Measurements from ENCODE around the gene TMEM86A. TPM values are rescaled to one million over a fixed set of nuclear protein-coding genes. Genes with fewer than 3 reads are reported as not detected.

TMEM86A gene
- total RNA-seq, 2 experiments from 2014 or later, result 8.0 to 8.5 TPM

GRCh38 chr11:18692941-18693760 is 5.4 kb upstream of the TMEM86A start:
- ATAC-seq (ENCODE audit: poor library complexity) (no peak), DNase-seq (no peak)
- Mint-ChIP-seq H3K9me3 (no peaks in the 10 kb centered on the region), H3K27ac (no peak overlapping the region), H3K4me3 (no peak overlapping the region), H3K36me3 (ENCODE audit: low read depth) (no peaks in the 10 kb centered on the region), H3K4me1 (ENCODE audit: low read depth) (peaks cover 3% of the 10 kb centered on the region), H3K27me3 (no peaks in the 10 kb centered on the region)
- Histone ChIP-seq H3K27me3 (ENCODE audit: control insufficient read depth in 1 of 2, insufficient read depth in 2 of 2, low read length in 2 of 2) (no peaks in the 10 kb centered on the region), H3K27ac (ENCODE audit: low read depth in 1 of 2, low read length in 2 of 2) (no peak overlapping the region), H3K4me1 (ENCODE audit: insufficient read depth, low read length) (peaks cover 6% of the 10 kb centered on the region), H3K36me3 (ENCODE audit: insufficient read depth, low read length) (no peaks in the 10 kb centered on the region), H3K4me3 (ENCODE audit: low read length) (no peak overlapping the region), H3K9me3 (ENCODE audit: control insufficient read depth in 1 of 2, insufficient read depth in 1 of 2, low read length in 2 of 2) (no peaks in the 10 kb centered on the region)
- POLR2A ChIA-PET, result no interaction called here
- CTCF ChIA-PET, result interaction anchor here (1.1 kb wide), 1 partner anchor 34 kb away, joined by 3 read pairs; no protein-coding TSS in a partner anchor
- no peak for TF ChIP-seq CTCF (IDR thresholded peaks at IDR 0.05)
- intact Hi-C loops (cut with DNase I, micrococcal nuclease), result no loop called here

GRCh38 chr11:18696638-18697225 is 1.8 kb upstream of the TMEM86A start:
- Mint-ChIP-seq H3K36me3 (ENCODE audit: low read depth) (peaks cover 6% of the 10 kb centered on the region), H3K27me3 (no peaks in the 10 kb centered on the region), H3K4me1 (ENCODE audit: low read depth) (peaks cover 14% of the 10 kb centered on the region), H3K9me3 (no peaks in the 10 kb centered on the region), H3K4me3 (peak overlapping the region; percentile 58), H3K27ac (peak overlapping the region; percentile 36)
- DNase-seq (no peak), ATAC-seq (ENCODE audit: poor library complexity) (no peak)
- H3K27me3 ChIP-seq (ENCODE audit: control insufficient read depth in 1 of 2, insufficient read depth in 2 of 2, low read length in 2 of 2), result no peaks in the 10 kb centered on the region
- ChIA-PET POLR2A (no interaction called here), CTCF (interaction anchor here (1.6 to 2.3 kb wide), 2 partner anchors 25 to 31 kb away, joined by 6 read pairs; no protein-coding TSS in a partner anchor)
- H3K4me3 ChIP-seq (ENCODE audit: low read length), result no peak overlapping the region
- no peaks in the 10 kb centered on the region for H3K36me3 ChIP-seq (ENCODE audit: insufficient read depth, low read length)
- peaks cover 26% of the 10 kb centered on the region for H3K4me1 ChIP-seq (ENCODE audit: insufficient read depth, low read length)
- intact Hi-C loops (cut with DNase I, micrococcal nuclease), result loop anchor here in 1 of 2 experiments (5.0 kb wide), 2 partner anchors 374 to 421 kb away; partner anchors contain the start of genes GTF2H1, HPS5 and ZDHHC13
- no peaks in the 10 kb centered on the region for H3K9me3 ChIP-seq (ENCODE audit: control insufficient read depth in 1 of 2, insufficient read depth in 1 of 2, low read length in 2 of 2)
- no peak overlapping the region for H3K27ac ChIP-seq (ENCODE audit: low read depth in 1 of 2, low read length in 2 of 2)
- TF ChIP-seq CTCF (IDR thresholded peaks at IDR 0.05), result no peak

- CTCF ChIA-PET, result interaction anchor here (0.6 to 1.6 kb wide), 4 partner anchors 24 to 160 kb away, joined by 3 to 6 read pairs (median 4); no protein-coding TSS in a partner anchor
- H3K27ac ChIP-seq (ENCODE audit: low read depth in 1 of 2, low read length in 2 of 2), result no peak overlapping the region
- H3K4me1 ChIP-seq (ENCODE audit: insufficient read depth, low read length), result peaks cover 26% of the 10 kb centered on the region
- no peaks in the 10 kb centered on the region for H3K27me3 ChIP-seq (ENCODE audit: control insufficient read depth in 1 of 2, insufficient read depth in 2 of 2, low read length in 2 of 2)
- Mint-ChIP-seq H3K9me3 (no peaks in the 10 kb centered on the region), H3K4me3 (peak overlapping the region; percentile 89), H3K27ac (peak overlapping the region; percentile 67), H3K27me3 (no peaks in the 10 kb centered on the region), H3K36me3 (ENCODE audit: low read depth) (peaks cover 6% of the 10 kb centered on the region), H3K4me1 (ENCODE audit: low read depth) (peaks cover 14% of the 10 kb centered on the region)
- no peaks in the 10 kb centered on the region for H3K9me3 ChIP-seq (ENCODE audit: control insufficient read depth in 1 of 2, insufficient read depth in 1 of 2, low read length in 2 of 2)
- ATAC-seq (ENCODE audit: poor library complexity) (no peak), DNase-seq (peak in 2 of 14 experiments; percentile 37 to 53)
- no peak overlapping the region for H3K4me3 ChIP-seq (ENCODE audit: low read length)
- H3K36me3 ChIP-seq (ENCODE audit: insufficient read depth, low read length), result no peaks in the 10 kb centered on the region
- TF ChIP-seq CTCF (IDR thresholded peaks at IDR 0.05), result no peak
- intact Hi-C loops (cut with DNase I, micrococcal nuclease), result loop anchor here in 1 of 2 experiments (5.0 kb wide), 2 partner anchors 375 to 420 kb away; partner anchors contain the start of genes GTF2H1, HPS5 and ZDHHC13
- POLR2A ChIA-PET, result interaction anchor here (1.2 to 1.9 kb wide), 3 partner anchors 10 to 171 kb away, joined by 4 to 15 read pairs (median 8); partner anchors contain the start of gene TSG101
Observed at GRCh38 chr11:18697576-18697975, 1.0 kb upstream of the TMEM86A start.
